BLaER1 treated with 17β-estradiol and CSF1 and Interleukin-3, amounts not matched to agents 10 nM and 100 nM (cell line): ENCODE results near the gene UMPS.
A peak's percentile ranks its signal among the peaks of the same experiment; 100 is the strongest.

ENCODE experiments used
- H3K27ac ChIP-seq, 11 experiments: shearing (Covaris generic); formaldehyde crosslinking; 2 replicates each; pipeline ENCODE4 v1.8.1; 2022
- H3K27me3 ChIP-seq, 11 experiments: shearing (Covaris generic); formaldehyde crosslinking; 2 replicates each; pipeline ENCODE4 v1.8.1; 2022
- H3K36me3 ChIP-seq, 11 experiments: shearing (Covaris generic); formaldehyde crosslinking; 2 replicates each; pipeline ENCODE4 v1.8.1; 2022
- H3K4me1 ChIP-seq, 10 experiments: shearing (Covaris generic); formaldehyde crosslinking; 2 replicates each; pipeline ENCODE4 v1.8.1; 2022
- H3K4me2 ChIP-seq, 11 experiments: shearing (Covaris generic); formaldehyde crosslinking; 2 replicates each; pipeline ENCODE4 v1.8.1; 2022
- H3K4me3 ChIP-seq, 10 experiments: shearing (Covaris generic); formaldehyde crosslinking; 2 replicates each; pipeline ENCODE4 v1.8.1; 2022
- H3K9ac ChIP-seq, 11 experiments: shearing (Covaris generic); formaldehyde crosslinking; 2 replicates each; pipeline ENCODE4 v1.8.1; 2022
- H3K9me3 ChIP-seq, 11 experiments: shearing (Covaris generic); formaldehyde crosslinking; replicated peaks in 1 of 11; 2 replicates each; pipeline ENCODE4 v1.8.1; 2022
- H4K20me1 ChIP-seq, 11 experiments: shearing (Covaris generic); formaldehyde crosslinking; 2 replicates each; pipeline ENCODE4 v1.8.1; 2022
- Cebpa-rat ChIP-seq, 11 experiments: shearing (Covaris generic); IDR thresholded peaks; 2 replicates each; pipeline ENCODE4 v1.8.1; 2022

Gene UMPS

GRCh38 chr3:124792341-124793040, 62.2 kb downstream of the UMPS start:
- H3K9me3 ChIP-seq, result no peaks in the 10 kb centered on the region
- no peak overlapping the region for H3K4me3 ChIP-seq
- no peaks in the 10 kb centered on the region for H3K27me3 ChIP-seq
- no peak overlapping the region for H3K27ac ChIP-seq
- no peaks in the 10 kb centered on the region for H4K20me1 ChIP-seq
- peak overlapping the region in 4 of 11 experiments; percentile 67 to 84 (median 80); a peak in 6 of 22 replicates for H3K4me2 ChIP-seq
- TF ChIP-seq Cebpa-rat (IDR thresholded peaks at IDR 0.05), result no peak
- peaks cover 0 to 29% (median 0%) of the 10 kb centered on the region in 11 experiments; a peak in 5 of 22 replicates for H3K36me3 ChIP-seq
- peaks cover 0 to 54% (median 22%) of the 10 kb centered on the region in 10 experiments; a peak in 17 of 20 replicates for H3K4me1 ChIP-seq
- H3K9ac ChIP-seq, result no peak overlapping the region

GRCh38 chr3:124793054-124793739, 62.9 kb downstream of the UMPS start:
- Histone ChIP-seq H3K4me3 (no peak overlapping the region), H3K27me3 (no peaks in the 10 kb centered on the region), H3K4me2 (peak overlapping the region in 4 of 11 experiments; percentile 6 to 84 (median 80); a peak in 6 of 22 replicates), H3K36me3 (peaks cover 0 to 29% (median 0%) of the 10 kb centered on the region in 11 experiments; a peak in 5 of 22 replicates), H3K9ac (no peak overlapping the region), H4K20me1 (no peaks in the 10 kb centered on the region), H3K27ac (no peak overlapping the region), H3K9me3 (no peaks in the 10 kb centered on the region), H3K4me1 (peaks cover 0 to 50% (median 18%) of the 10 kb centered on the region in 10 experiments; a peak in 17 of 20 replicates)
- no peak for TF ChIP-seq Cebpa-rat (IDR thresholded peaks at IDR 0.05)

- H3K4me1 ChIP-seq, result peaks cover 0 to 39% (median 15%) of the 10 kb centered on the region in 10 experiments; a peak in 17 of 20 replicates
- H3K9ac ChIP-seq, result no peak overlapping the region
- no peaks in the 10 kb centered on the region; a peak in 1 of 22 replicates for H4K20me1 ChIP-seq
- no peak for TF ChIP-seq Cebpa-rat (IDR thresholded peaks at IDR 0.05)
- no peak overlapping the region for H3K4me2 ChIP-seq
- H3K27ac ChIP-seq, result no peak overlapping the region
- no peaks in the 10 kb centered on the region for H3K27me3 ChIP-seq
- H3K4me3 ChIP-seq, result no peak overlapping the region
- no peaks in the 10 kb centered on the region for H3K9me3 ChIP-seq
- peaks cover 0 to 29% (median 0%) of the 10 kb centered on the region in 11 experiments; a peak in 5 of 22 replicates for H3K36me3 ChIP-seq
Measured at GRCh38 chr3:124796477-124796876, 66.2 kb downstream of the UMPS start.

DNA sequence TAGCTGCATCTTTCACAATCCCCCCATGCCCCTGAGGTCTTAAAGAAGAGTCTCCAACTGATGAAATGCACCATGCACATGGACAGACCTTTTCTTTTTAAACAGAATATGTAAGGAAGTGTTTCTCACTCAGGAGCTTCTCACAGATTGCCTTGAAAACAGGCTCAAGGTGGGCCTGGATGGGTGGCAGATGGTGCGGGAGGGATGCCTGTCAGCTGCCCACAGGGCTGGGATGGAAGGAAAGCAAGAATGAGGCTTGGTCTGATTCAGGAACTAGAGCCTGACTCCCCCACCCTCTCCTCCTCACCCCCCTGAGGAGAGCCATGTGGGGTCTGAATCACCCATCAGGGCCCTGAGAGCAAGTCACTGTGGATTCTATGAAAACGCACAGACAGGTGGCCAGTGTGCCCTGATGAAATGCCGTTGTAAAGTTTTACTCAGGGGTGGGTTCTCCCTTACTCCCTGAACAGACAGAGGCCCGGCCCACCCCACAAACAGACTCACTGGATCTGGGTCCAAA, 67.2 kb downstream of the UMPS start:
- peaks cover 0 to 29% (median 0%) of the 10 kb centered on the region in 11 experiments; a peak in 5 of 22 replicates for H3K36me3 ChIP-seq

More for the DNA sequence above, 67.2 kb downstream of the UMPS start:
- H3K4me2 ChIP-seq, result no peak overlapping the region
- no peak for TF ChIP-seq Cebpa-rat (IDR thresholded peaks at IDR 0.05)
- H3K27me3 ChIP-seq, result no peaks in the 10 kb centered on the region
- H4K20me1 ChIP-seq, result no peaks in the 10 kb centered on the region; a peak in 1 of 22 replicates
- no peak overlapping the region for H3K4me3 ChIP-seq
- H3K4me1 ChIP-seq, result peaks cover 0 to 29% (median 11%) of the 10 kb centered on the region in 10 experiments; a peak in 16 of 20 replicates
- no peak overlapping the region for H3K27ac ChIP-seq
- no peaks in the 10 kb centered on the region for H3K9me3 ChIP-seq
- no peak overlapping the region for H3K9ac ChIP-seq
